KOPT-K1 (cell line): ENCODE data around the gene TRIM17.
"Not testable (repeated sequence)": the region's sequence is repeated elsewhere in the genome, so short reads cannot be mapped to it uniquely, and the experiment has no call there.

Experiments used
- H3K27ac ChIP-seq: fragments of 200-600 bp; sonication (generic); 2 replicates; pipeline ENCODE4 v1.5.1; 2016; ENCODE audit warnings: antibody characterized with exemption, mild to moderate bottlenecking, low read depth, low read length; ENCODE audit not compliant: poor library complexity, severe bottlenecking
- H3K36me3 ChIP-seq: fragments of 200-600 bp; sonication (generic); 2 replicates; pipeline ENCODE4 v1.5.1; 2017; ENCODE audit warnings: antibody characterized with exemption, mild to moderate bottlenecking, low read length, moderate library complexity; ENCODE audit not compliant: insufficient read depth
- H3K9me3 ChIP-seq: fragments of 200-600 bp; sonication (generic); 2 replicates; pipeline ENCODE4 v1.5.1; 2017; ENCODE audit warnings: antibody characterized with exemption, low read length, mild to moderate bottlenecking; ENCODE audit not compliant: insufficient read depth, poor library complexity, severe bottlenecking

TRIM17 gene

DNA sequence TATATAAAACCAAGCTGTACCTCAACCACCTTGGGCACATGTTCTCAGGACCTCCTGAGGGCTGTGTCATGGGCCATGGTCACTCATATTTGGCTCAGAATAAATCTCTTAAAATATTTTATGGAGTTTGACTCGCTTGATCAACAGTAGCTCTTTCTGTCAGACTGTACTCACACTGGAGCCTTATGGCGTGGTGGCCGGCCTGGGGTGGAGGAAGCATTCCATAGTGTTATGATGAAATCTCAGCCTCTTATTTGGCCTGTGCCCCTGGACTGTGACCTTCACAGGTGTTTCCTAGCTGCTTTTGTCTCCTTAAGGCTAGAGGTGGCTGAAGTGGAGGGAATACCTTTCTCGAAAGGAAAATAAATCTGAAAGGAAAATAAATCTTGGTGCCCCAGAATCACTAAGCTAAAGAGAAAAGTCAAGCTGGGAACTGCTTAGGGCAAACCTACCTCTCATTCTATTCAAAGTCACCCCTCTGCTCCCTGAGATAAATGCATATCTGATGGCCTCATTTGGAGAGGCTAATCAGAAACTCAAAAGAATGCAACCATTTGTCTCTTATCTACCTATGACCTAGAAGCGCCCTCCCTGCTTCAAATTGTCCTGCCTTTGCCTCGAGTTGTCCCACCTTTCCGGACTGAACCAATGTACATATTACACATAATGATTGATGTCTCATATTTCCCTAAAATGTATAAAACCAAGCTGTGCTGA, 16.8 kb upstream of the TRIM17 start:
- H3K36me3 ChIP-seq, H3K27ac ChIP-seq, H3K9me3 ChIP-seq: not testable (repeated sequence)

DNA sequence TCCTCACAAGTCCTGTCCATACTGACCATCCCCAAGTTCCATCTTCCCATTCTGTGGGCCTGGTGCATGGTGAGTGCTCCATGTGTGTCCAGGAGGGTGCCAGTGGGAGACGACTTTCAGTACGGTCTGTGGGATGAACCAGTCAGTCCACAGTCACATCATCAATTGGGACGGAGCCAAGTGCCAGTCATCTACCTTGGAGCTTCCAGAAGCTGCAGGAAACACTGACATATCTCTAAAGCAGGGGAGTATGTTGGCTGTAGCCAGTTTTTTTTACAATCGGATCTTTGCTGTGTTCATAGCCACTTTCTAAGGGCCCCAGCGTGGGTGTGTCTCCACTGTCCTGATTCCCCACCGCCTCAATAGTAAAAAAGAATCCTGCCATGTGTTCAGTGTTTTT, 13.6 kb upstream of the TRIM17 start:
- Histone ChIP-seq H3K27ac (no peak overlapping the region), H3K9me3 (no peaks in the 10 kb centered on the region), H3K36me3 (no peaks in the 10 kb centered on the region)

DNA sequence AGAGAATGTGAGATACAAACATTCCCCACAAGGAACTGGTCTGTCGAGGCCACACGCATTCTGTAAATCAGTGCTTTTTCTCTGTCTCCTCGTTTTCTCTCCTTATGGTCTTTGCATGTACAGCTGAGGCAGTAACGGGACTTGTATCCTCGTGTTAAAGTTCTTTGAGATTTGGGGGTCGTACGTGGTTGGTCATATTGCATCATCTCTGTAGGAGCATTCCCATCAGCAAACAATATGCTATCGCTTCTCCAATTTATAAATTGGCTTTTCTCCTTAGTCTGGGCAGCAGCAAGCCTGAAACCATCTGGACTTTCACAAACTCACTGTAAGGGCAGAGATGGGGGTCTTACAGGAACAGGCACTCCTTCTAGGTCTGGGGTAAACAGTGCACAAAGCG, 13.0 kb upstream of the TRIM17 start:
- no peaks in the 10 kb centered on the region for H3K36me3 ChIP-seq
- no peak overlapping the region for H3K27ac ChIP-seq
- no peaks in the 10 kb centered on the region for H3K9me3 ChIP-seq

DNA sequence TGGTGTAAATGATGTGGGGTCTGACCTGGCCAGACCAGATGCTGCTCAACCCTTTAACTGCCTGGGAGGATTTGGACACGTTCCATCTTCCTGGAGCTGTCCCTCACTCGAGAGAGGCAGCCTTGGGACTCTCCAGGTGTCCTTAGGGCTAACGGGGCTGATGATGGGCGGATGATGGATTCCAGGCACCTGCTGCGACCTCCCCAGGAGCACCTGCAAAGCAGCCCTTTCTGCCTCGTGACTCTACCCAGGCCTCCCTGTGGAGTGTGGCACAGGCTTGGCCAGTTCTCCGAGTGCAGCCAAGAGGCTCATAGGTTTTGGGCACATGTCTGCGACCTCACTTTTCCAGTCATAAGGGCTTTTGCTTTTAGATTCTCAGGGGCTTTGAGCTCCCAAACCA, 12.3 kb upstream of the TRIM17 start:
- no peak overlapping the region for H3K27ac ChIP-seq
- H3K36me3 ChIP-seq: no peaks in the 10 kb centered on the region
- no peaks in the 10 kb centered on the region for H3K9me3 ChIP-seq

DNA sequence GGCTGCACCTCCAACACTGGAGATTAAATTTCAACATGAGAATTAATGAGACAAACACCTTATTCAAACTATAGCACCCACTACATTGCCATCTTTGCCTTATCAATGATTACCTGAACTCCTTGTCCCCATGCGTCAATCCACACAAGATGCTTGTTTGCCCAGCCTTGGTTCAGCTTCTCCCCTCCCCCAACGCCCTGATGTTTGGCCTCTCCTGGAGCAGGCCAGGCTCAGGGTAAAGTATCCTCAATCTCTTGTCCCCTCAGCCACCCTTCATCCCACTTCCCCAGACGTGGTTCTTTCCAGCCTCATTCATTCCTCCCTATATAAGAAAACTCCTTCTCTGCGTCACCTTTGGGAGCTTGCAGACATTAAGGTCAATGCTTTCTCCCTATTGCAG, 11.8 kb upstream of the TRIM17 start:
- H3K27ac ChIP-seq: no peak overlapping the region
- H3K36me3 ChIP-seq: no peaks in the 10 kb centered on the region
- H3K9me3 ChIP-seq: no peaks in the 10 kb centered on the region

DNA sequence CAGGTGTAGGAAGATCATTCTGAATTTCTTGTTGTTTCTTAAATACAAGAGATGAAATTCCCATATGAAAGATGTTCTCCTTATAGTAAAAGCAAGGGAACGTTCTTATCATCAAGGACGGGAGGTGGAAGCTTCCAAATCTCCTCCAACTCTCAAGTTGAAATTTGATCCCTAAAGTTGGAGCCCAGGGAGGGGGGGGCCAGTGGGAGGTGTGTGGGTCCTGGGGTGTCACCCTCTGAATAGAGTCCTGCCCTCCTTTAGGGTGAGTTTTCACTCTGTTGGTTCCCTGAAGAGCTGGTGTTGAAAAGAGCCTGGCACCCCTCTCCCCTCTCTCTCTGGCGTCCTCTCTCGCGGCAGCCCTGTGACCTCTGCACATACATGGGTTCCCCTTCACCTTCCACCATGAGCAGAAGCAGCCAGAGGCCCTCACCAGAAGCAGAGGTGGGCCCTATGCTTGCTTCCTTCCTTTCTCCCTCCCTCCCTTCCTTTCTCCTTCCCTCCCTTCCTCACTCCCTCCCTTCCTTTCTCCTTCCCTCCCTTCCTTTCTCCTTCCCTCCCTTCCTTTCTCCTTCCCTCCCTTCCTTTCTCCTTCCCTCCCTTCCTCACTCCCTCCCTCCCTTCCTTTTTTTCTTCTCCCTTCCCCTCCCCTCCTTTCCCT, 10.0 kb upstream of the TRIM17 start:
- no peaks in the 10 kb centered on the region for H3K9me3 ChIP-seq
- H3K36me3 ChIP-seq: no peaks in the 10 kb centered on the region
- no peak overlapping the region for H3K27ac ChIP-seq

DNA sequence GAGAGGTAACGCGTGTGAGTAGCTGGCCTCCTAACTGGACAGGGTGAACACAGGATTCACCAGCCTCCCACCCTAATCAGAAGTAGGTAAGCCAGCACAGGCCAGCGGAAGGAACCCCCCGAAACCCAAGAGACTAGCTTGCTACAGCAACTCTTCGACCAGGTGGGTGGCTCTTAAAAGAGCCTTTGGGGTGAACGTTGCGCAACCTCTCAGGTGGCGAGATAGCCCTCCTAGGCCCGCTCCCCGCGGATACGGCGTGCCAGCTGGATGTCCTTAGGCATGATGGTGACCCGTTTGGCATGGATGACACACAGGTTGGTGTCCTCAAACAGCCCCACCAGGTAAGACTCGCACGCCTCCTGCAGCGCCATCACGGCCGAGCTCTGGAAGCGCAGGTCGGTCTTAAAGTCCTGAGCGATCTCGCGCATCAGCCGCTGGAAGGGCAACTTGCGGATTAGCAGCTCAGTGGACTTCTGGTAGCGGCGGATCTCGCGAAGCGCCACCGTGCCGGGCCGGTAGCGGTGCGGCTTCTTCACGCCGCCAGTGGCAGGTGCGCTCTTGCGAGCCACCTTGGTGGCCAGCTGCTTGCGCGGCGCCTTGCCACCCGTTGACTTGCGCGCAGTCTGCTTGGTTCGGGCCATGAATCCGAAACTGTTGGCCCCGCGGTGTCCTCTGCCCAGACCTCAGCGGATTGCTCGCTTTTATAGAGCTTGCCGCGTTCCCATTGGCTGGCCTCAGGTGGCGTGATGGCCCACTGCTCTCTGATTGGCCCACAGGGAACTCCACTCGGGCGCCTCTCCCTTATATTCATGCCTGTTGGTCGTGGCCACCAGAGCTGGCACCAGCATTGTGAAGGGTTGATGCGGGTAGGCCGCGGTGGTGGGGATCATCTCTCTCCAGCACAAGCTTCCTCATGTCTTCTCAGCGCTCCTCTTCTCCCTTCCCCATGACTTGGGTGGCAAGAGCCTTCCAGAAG, 8.3 kb upstream of the TRIM17 start:
- Histone ChIP-seq H3K9me3 (no peaks in the 10 kb centered on the region), H3K27ac (no peak overlapping the region), H3K36me3 (no peaks in the 10 kb centered on the region)

DNA sequence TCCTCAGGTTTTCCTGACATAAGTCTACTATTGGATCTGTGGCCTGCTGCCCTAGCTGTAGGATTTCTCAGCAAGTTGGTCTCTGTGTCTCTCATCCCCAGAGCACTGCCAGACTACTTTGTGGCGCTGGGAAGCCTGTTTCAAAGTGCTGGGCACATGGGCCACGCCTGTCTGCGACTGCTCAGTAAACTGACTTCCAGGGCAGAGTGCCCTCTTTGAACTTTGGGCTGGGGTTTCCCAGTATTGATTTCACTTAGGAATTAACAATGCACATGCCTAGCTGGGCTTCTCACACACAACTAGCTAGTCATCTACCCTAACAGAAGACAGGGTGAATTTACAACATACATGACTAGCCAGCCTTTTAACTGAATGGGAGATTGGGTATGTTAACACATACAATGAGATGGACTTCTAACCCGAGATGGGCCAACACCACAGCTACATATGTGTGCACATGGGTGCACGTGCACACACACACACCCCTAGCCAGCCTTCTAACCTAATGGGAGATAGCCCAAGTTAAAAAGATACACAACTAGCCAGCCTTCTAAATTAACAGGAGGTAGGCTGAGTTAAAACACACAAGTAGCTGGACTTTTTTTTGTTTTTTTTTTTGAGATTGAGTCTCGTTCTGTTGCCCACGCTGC, 6.9 kb upstream of the TRIM17 start:
- Histone ChIP-seq H3K9me3 (no peaks in the 10 kb centered on the region), H3K27ac (no peak overlapping the region), H3K36me3 (no peaks in the 10 kb centered on the region)

DNA sequence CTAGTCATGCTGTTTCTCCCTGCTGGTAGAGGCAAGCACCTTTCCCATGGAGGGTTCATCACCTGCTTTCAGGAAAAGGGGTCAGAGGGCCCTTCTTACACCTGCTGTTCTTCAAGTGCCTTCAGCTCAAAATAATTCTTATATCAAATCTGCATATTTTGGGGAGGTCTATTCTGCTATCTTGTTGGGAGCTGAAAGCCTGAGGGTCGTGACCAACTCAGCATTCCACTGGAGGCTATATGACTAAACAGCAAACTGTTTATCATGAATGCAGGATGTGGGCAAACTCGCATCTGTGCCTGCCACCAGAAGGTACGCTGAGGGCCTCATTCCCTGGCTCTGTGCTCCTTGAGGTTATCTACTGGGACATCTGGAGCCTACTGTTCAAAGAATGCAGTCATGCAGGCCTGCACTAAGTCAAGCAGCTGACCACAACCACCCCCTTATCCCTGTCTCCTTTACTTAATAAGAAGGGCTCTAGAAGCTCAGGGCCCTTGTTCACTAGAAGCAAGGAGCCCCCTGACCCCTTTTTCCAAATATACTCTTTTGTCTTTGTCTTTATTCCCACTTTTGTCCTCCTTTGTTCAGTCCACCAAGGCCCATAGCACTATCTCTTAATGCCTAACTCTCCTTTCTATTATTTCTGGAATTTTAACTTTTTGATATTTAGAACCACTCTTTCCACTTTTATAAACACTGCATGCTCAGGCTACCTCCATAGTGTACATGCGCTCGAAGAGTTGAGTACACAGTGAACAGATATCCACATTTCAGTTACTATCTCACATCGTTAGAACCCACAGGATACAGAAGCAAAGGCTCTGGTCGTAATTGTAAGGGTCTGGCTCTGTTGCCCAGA, 4.5 kb upstream of the TRIM17 start:
- Histone ChIP-seq H3K36me3 (no peaks in the 10 kb centered on the region), H3K9me3 (no peaks in the 10 kb centered on the region), H3K27ac (no peak overlapping the region)

DNA sequence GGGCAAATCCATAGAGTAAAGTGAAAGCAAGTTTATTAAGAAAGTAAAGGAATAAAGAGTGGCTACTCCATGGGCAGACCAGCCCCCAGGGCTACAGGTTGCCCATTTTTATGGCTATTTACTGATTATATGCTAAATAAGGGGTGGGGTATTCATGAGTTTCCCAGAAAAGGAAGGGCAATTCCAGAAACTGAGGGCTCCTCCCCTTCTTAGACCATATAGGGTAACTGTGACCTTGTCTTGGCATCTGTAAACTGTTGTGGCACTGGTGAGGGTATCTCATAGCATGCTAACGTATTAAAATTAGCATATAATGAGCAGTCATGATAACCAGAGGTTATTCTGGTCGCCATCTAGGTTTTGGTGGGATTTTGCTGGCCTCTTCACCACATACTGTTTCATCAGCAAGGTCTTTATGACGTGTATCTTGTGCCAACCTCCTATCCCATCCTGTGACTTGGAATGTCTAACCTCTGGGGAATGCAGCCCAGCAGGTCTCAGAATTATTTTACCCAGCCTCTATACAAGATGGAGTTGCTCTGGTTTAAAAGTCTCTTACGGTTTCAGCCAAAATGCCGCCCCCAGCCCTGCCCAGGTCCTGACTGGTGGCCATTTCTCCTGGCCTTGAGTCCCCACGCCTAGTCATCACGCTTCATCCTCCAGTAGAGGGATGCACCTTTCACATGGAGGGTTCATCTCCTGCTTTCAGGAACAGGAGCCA, 982 bp upstream of the TRIM17 start:
- H3K27ac ChIP-seq: no peak overlapping the region
- H3K36me3 ChIP-seq: no peaks in the 10 kb centered on the region
- no peaks in the 10 kb centered on the region for H3K9me3 ChIP-seq

DNA sequence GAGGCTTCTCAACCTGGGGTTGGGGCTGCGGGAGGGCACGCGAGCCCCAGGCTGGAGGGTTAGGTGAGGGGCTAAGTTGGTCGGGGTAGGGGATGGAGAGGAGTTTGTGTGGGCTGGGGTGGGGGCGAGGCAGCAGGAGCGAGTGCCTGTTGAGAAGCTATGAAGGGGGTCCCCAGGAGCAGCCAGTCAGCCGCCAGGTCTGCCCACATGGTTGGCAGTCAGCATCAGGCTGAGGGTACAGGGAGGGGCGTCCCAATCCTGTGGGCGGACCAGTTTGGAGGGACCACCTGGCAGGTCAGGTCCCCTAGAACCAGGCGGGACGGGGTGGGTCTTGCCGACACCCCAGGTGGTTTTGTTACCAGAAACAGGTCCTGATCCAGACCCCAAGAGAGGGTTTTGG, 400 bp upstream of the TRIM17 start:
- no peaks in the 10 kb centered on the region for H3K36me3 ChIP-seq
- H3K27ac ChIP-seq: no peak overlapping the region
- no peaks in the 10 kb centered on the region for H3K9me3 ChIP-seq

DNA sequence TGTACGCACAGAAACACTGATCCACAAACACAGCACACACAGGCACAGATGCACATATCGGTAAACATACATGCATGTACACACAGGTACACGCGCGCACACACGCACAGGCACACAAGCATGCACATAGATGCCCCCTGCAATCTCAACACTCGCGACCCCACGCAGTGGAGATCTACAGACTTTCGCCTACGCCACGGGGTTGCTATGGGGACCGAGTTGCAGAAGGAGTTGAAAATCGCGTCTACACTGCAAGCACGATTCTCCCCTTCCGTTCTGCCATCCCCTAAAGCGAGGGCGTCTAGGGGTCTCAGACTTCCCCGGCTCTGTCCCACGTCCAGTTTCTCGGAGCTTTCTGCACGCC, 826 bp downstream of the TRIM17 start:
- H3K36me3 ChIP-seq: no peaks in the 10 kb centered on the region
- H3K27ac ChIP-seq: no peak overlapping the region
- no peaks in the 10 kb centered on the region for H3K9me3 ChIP-seq

DNA sequence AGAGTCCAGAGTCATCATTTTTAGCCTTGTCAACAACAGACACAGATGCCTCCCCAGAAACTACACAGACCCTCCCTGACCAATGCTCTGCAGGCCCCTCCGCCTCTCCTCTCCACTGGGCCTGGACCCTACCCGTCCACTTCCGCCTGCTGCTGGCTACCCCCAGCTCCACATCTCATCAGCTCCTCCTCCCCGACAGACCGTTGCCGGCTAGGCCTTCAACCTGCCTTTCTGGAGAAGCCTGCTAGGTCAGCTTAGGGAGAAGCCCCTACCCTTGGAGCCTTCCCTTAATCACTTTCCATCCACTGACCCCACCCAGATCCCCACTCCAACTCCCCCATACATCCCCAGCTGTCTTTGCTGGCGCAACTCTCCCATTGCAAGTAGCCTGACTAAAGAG, 1.4 kb downstream of the TRIM17 start:
- Histone ChIP-seq H3K27ac (no peak overlapping the region), H3K9me3 (no peaks in the 10 kb centered on the region), H3K36me3 (no peaks in the 10 kb centered on the region)
